ENCODE data around the gene CLDN6. TPM values are rescaled to one million over a fixed set of nuclear protein-coding genes. Genes with fewer than 3 reads are reported as not detected.

The CLDN6 gene
- polyA plus RNA-seq, 4 donors: 1.1 to 38.0 (median 32.7) TPM

- no peak for DNase-seq (ENCODE audit: low read depth in 4 of 4, low spot score in 3 of 4)
Observed at GRCh38 chr16:2992383-2993081, 25.5 kb downstream of the CLDN6 start.

- DNase-seq (ENCODE audit: low read depth in 4 of 4, low spot score in 3 of 4): no peak
Observed at GRCh38 chr16:2991566-2992261, 26.3 kb downstream of the CLDN6 start.

GRCh38 chr16:2990891-2991290 is 27.1 kb downstream of the CLDN6 start:
- DNase-seq (ENCODE audit: low read depth in 4 of 4, low spot score in 3 of 4): no peak

DNA sequence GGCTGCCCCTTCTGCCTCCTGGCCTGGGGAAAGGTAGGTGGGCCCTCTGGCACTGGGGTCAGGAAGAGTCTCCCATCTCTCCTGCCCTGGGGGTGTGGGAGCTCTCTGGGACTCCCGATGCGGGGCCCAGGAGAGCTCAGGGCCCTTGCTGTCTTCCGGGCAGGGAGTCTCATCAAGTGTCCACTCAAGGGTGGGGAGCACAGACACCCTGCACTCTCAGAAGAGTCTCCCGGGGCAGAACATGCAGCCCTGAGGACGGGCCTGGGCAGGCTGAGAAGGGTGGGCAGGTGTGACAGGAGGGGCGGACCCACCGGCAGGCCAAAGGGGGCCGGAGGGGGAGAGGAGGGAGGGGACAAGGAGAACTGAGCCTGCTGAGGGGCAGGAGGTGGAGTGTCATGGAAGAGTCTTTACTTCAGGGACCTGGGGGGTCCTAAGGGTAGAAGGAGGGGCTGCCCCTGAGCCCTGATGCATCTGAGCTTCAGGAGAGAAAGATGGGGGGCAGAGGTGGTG is 29.3 kb downstream of the CLDN6 start:
- DNase-seq (ENCODE audit: low read depth in 4 of 4, low spot score in 3 of 4): no peak

GRCh38 chr16:2987833-2988232 is 30.1 kb downstream of the CLDN6 start:
- no peak for DNase-seq (ENCODE audit: low read depth in 4 of 4, low spot score in 3 of 4)

DNA sequence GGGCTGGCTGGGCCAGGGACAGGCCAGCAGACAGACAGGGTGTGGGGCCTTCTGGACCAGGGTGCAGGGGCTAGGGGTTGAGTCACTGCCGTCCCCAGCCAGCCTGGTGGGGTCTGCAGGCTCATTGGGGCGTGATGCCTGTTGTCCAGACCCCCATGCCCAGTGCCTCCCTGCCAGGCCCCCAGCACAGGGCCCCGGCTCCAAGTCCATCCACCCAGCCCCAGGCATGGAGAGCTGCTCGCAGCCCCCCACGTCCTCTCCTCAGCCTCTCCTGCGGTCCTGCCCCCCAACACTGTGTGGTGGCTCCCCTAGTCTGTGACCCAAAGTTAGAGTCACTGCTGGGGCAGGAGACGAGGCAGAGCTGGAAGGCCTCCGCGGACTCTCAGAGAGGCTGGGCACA is 30.7 kb downstream of the CLDN6 start:
- DNase-seq (ENCODE audit: low read depth in 4 of 4, low spot score in 3 of 4): no peak

DNA sequence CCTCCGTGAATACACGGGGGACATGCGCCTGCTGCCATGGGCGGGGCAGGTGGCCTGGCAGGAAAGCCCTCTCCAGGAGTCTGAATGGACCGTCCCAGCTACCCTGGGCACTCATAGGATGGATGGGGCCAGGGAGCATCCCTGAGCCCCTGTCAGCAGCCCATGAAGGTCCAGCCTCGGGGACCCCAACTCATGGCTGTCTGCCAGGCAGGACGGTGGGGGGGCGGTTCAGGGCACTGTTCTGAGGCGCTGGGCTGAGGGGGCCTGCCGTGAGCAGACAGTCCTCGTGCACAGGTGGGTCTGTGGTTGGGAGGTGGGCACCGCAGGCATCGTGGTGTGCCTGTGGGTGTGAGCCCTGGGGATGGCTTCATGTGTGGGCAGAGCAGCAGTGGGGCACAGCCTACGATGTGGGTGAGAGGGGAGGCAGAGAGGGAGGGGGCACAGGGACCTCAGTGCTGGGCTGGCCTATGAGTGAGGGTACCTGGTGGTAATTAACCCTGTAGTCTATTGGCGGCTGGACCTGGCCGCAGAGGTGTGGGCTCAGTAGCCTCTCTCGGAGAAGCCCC is 31.3 kb downstream of the CLDN6 start:
- no peak for DNase-seq (ENCODE audit: low read depth in 4 of 4, low spot score in 3 of 4)

GRCh38 chr16:2985893-2986355 is 32.1 kb downstream of the CLDN6 start:
- no peak for DNase-seq (ENCODE audit: low read depth in 4 of 4, low spot score in 3 of 4)

GRCh38 chr16:2985462-2985861 is 32.5 kb downstream of the CLDN6 start:
- no peak for DNase-seq (ENCODE audit: low read depth in 4 of 4, low spot score in 3 of 4)

- DNase-seq (ENCODE audit: low read depth in 4 of 4, low spot score in 3 of 4): peak in 1 of 4 donors; percentile 59
Observed at GRCh38 chr16:2983706-2984136, 34.3 kb downstream of the CLDN6 start.

- DNase-seq (ENCODE audit: low read depth in 4 of 4, low spot score in 3 of 4): no peak
Observed at GRCh38 chr16:2982402-2982801, 35.6 kb downstream of the CLDN6 start.

- no peak for DNase-seq (ENCODE audit: low read depth in 4 of 4, low spot score in 3 of 4)
Observed at GRCh38 chr16:2981899-2982250, 36.1 kb downstream of the CLDN6 start.

- DNase-seq (ENCODE audit: low read depth in 4 of 4, low spot score in 3 of 4): no peak
Observed at GRCh38 chr16:2981177-2981898, 36.6 kb downstream of the CLDN6 start.

GRCh38 chr16:2980227-2981176 is 37.5 kb downstream of the CLDN6 start, which contains the start of gene PKMYT1:
TSS of gene PKMYT1 (minus strand) at chr16:2980446. CDS start at chr16:2979657, 789 bp downstream.
- DNase-seq (ENCODE audit: low read depth in 4 of 4, low spot score in 3 of 4): peak; percentile 73 to 83 (median 76)

DNA sequence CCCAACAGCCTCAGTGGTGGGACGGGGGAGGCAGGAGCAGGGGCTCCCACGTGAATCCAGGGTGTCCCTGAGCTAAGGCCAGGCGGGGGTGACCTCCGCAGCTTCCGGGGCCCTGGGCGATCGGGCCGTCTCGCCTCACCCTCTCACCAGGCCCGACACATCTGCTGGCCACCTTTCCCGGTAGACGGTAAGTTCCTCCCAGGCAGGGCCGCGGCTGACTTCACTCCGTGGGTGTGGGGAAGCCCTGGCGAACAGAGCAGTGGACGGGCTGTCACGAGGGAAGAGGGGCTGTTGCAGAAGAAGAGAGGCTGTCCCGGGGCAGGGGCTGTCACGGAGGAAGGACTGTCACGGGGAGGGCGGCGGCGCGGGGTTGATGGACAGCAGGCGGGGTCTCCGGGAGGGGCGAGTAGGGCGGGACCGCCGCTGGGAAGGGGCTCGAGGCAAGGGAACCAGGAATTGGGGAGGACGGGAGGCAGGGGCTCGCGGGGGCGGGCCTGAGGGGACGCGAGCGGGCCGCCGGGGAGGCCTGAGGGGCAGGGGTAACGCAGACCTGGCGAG is 38.2 kb downstream of the CLDN6 start:
- no peak for DNase-seq (ENCODE audit: low read depth in 4 of 4, low spot score in 3 of 4)

GRCh38 chr16:2977440-2977839 is 40.5 kb downstream of the CLDN6 start:
- no peak for DNase-seq (ENCODE audit: low read depth in 4 of 4, low spot score in 3 of 4)

DNA sequence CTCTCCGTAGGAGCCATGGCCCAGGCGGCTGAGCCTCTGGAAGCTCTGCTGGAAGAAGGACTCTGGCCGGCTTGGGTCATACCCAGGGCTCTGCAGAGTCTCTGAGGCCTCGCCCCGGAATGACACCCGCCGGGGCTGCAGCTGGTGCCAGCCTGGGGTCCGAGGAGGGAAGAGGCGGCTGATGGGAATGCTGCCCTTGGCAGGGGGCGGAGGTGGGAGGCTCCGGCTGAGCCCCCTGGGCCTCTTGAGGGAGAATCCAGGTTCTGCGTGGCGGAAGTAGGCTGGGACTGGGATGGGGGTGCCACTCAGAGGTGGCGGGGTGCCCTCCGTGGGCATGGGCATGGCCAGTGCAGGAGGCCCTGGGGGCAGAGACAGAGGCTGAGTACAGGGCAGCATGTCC is 41.3 kb downstream of the CLDN6 start:
- DNase-seq (ENCODE audit: low read depth in 4 of 4, low spot score in 3 of 4): no peak

DNA sequence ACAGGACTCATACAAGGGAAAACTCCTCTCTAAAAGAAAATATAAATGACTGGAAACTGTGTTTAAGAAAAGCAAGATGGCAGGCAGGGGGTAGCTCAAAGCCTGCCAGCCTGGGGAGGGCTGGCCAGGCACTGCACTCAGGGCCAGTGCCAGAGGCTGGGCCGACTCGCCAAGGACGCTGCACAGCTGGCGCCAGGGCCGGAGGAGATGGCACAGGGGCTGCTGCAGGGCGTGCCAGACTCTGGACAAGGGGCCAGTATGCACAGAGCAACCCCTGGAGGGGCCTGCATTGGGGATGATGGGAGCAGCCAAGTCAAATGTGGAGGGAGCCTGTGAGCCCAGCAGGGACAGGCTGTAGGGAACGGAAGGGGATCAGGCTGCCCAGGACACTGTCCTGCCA is 41.8 kb downstream of the CLDN6 start:
- no peak for DNase-seq (ENCODE audit: low read depth in 4 of 4, low spot score in 3 of 4)

DNA sequence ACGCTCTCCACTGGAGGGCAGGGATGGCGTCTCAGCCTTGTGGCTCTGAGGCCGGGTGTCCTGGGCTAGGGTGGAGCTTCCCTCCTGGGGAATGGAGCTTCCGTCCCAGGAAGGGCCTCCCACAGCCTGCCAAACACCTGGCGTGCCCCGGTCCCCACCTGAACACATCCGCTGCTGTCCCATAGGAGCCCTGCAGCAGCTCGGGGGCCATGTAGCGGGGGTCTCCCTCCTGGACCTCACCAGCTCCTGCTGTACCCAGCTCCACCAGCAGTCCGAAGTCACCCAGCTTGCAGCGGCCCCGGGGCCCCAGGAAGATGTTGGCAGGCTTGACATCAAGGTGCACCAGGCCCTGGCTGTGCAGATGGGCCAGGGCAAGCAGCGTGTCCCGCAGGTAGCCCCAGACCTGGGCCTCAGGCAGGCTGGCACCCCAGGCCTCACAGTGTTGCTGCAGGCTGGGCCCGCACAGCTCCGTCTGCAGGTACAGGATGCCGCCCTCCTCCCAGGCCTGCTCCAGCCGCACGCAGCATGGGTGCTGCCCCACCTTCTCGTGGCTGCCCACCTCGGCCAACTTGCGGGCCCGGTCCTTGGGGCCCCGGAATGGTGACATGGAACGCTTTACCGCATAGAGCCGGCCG is 42.7 kb downstream of the CLDN6 start:
- DNase-seq (ENCODE audit: low read depth in 4 of 4, low spot score in 3 of 4): no peak
